GM12892 (cell line): ENCODE results near the gene ETF1.
A peak's percentile ranks its signal among the peaks of the same experiment; 100 is the strongest.

Experiments
- DNase-seq: peaks from one replicate; pipeline ENCODE4 v3.0.0; 2011; ENCODE audit not compliant: insufficient read length
- FAIRE-seq: peaks from 2 replicates; lab custom pipeline; 2011; peaks lifted over from hg19 to GRCh38; lab: Jason Lieb, UNC
- POLR2A ChIP-seq: IDR thresholded peaks from 2 replicates; pipeline ENCODE4 v1.6.1; 2011; ENCODE audit warnings: low read depth, low read length, control low read depth
- POLR2AphosphoS5 ChIP-seq: IDR thresholded peaks from 2 replicates; pipeline ENCODE4 v1.6.1; 2011; ENCODE audit warnings: low read depth, low read length, control low read depth
- TAF1 ChIP-seq: IDR thresholded peaks from 2 replicates; pipeline ENCODE4 v1.6.1; 2011; ENCODE audit warnings: low read depth, mild to moderate bottlenecking, control low read depth, low read length, borderline replicate concordance

ETF1 gene

DNA sequence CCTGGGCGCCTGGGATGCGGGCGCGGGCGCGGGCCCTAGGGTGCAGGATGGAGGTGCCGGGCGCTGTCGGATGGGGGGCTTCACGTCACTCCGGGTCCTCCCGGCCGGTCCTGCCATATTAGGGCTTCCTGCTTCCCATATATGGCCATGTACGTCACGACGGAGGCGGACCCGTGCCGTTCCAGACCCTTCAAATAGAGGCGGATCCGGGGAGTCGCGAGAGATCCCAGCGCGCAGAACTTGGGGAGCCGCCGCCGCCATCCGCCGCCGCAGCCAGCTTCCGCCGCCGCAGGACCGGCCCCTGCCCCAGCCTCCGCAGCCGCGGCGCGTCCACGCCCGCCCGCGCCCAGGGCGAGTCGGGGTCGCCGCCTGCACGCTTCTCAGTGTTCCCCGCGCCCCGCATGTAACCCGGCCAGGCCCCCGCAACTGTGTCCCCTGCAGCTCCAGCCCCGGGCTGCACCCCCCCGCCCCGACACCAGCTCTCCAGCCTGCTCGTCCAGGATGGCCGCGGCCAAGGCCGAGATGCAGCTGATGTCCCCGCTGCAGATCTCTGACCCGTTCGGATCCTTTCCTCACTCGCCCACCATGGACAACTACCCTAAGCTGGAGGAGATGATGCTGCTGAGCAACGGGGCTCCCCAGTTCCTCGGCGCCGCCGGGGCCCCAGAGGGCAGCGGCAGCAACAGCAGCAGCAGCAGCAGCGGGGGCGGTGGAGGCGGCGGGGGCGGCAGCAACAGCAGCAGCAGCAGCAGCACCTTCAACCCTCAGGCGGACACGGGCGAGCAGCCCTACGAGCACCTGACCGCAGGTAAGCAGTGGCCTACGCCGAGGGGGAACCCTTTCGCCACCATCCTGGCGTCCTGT lies 77.5 kb downstream of the ETF1 start, which contains the start of gene EGR1:
TSS of gene EGR1 (plus strand) at position 219 of the 864 bp plus-strand sequence. CDS start at position 502, 283 bp downstream.
- DNase-seq (peak; percentile 86), FAIRE-seq (peak; percentile 44)
- peak; percentile 96 for TF ChIP-seq POLR2A
- TF ChIP-seq POLR2AphosphoS5: peak; percentile 94
- no peak for TF ChIP-seq TAF1

GRCh38 chr5:138464388-138465260 lies 78.4 kb downstream of the ETF1 start:
- TF ChIP-seq TAF1 (no peak; the same call in 1 of the 2 replicates), POLR2A (peak; percentile 63; the same call in 1 of the 2 replicates), POLR2AphosphoS5 (peak; percentile 71; the same call in 1 of the 2 replicates)
- peak; percentile 90 for DNase-seq
- no peak for FAIRE-seq

DNA sequence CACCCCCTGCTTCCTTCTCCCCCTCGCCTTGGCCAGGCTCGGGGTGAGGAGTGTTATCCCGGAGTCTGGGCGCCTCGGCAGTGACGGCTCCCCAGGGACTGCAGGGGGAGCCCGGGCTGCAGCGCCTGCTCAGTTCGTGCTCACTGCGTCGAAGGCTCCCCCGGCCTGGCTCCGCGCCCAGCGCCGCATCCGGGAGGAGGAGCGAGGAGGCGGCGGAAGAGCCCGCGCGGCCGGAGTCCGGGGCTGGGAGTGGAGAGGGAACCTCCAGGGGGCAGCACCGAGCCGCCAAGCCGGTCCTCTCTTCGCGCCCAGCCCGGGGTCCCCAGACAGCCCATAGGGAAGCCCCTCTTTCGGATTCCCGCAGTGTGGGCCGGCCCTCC lies 79.0 kb downstream of the ETF1 start:
- FAIRE-seq: peak; percentile 99
- peak; percentile 97 for DNase-seq
- TF ChIP-seq POLR2AphosphoS5 (no peak), TAF1 (peak; percentile 37; the same call in 1 of the 2 replicates), POLR2A (peak; percentile 13; the same call in 1 of the 2 replicates)

- FAIRE-seq: peak; percentile 5
- no peak for TF ChIP-seq POLR2A
- TF ChIP-seq TAF1: no peak
- no peak for TF ChIP-seq POLR2AphosphoS5
- DNase-seq: no peak
These were observed 79.5 kb downstream of the ETF1 start for GRCh38 chr5:138463419-138464007.

DNA sequence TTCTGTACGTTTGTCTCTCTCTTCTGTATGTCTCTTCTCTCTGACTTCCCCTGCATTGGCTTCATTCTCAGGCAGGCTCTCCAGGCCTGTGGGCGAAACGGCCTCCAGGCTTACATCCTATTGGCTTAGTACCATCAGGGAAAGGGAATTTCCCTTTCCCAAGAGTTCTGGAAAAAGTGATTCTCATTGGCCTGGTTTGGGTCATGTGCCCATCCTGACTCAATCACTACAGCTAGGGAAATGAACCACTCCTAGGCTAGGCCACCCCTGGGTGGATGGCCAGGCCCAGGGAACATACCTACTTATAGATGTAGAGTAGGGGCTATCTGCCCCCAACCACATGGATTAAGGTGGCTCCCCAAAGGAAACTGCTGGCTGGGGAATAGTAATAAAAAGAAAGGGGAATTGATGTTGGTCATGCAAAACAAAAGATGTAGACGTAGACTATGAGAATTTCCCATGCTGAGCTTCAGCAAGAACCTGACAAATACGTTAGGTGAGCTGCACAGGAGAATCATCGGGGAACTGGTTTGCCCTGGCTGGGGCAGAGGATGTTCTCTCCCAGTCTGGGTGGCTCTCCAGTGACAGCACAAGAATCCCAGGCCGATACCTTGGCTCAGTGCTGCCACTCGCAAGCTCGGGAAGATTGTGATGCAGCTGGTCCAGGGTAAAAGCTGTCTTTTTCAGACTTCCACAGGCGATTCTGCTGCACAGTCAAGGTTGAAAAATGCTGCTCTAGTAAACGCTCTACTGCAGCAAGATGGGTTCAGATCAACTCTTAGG lies 81.5 kb downstream of the ETF1 start:
- DNase-seq (no peak), FAIRE-seq (peak; percentile 44)
- TF ChIP-seq POLR2AphosphoS5 (no peak), POLR2A (no peak), TAF1 (no peak)

DNA sequence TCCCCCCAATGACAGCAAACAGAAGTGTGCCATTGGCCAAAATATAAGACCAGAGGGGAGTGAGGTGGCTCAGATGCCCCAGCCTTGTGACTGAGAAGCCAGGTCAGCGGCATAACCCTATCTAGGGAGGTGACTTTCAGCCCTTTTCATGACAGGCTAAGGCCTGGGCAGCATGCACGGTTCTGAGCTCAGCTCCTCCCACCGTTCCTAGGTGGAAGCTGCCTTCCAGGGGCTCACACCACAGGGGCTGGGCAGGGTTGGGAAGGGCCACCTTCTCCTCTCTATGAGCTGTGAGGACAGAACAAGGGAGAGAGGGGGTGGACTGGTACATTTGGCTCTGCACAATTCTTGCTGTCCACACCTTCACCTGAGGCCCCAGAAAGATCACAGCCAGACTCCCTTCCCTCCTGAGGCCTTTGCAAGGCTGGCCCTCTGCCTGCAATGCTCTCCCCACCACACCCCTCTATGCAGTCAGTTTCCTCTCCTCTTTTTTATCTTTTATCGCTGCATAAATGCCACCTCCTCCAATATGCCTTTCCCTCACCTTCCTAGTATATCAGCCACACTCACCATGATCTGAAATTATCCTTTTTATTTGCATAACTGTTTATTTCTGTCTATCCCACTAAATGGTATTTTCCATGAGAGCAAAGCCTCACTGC lies 82.9 kb downstream of the ETF1 start:
- no peak for DNase-seq
- FAIRE-seq: peak; percentile 9
- TF ChIP-seq POLR2AphosphoS5: no peak
- TF ChIP-seq TAF1: no peak
- no peak for TF ChIP-seq POLR2A

DNA sequence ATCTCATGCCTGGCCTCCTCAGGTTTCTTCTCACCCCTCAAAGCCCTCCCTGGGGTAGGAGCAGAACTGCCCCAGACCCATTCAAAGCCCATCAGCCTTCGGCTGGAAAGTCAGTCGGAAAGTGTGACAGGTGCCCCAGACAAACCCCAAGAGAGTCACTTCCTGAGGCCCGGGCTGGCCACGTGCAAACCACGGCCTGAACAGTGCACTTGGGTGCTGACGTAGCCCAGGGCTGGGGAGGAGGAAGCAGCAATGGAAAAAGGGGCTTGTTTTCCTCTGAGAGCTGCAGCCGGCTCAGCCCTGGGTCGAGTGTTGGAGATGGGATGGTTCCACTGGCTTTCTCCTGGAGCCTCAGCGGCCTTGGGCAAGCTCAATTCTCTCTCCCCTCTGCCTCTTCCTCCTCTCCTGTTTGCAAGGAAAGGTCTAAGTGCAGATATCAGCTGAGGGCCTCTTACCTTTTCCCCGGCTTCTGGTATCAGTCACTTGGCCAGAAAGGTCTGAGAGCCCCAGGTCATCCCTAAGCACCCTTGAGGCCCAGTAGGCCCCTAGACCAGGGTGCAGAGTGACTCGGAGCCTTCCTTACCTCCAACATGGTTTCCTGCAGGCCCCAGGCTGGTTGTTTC lies 83.6 kb downstream of the ETF1 start:
- DNase-seq (peak; percentile 55), FAIRE-seq (peak; percentile 93)
- no peak for TF ChIP-seq POLR2A
- TF ChIP-seq POLR2AphosphoS5: no peak
- TF ChIP-seq TAF1: no peak

GRCh38 chr5:138458856-138459255 lies 84.2 kb downstream of the ETF1 start:
- no peak for FAIRE-seq

DNA sequence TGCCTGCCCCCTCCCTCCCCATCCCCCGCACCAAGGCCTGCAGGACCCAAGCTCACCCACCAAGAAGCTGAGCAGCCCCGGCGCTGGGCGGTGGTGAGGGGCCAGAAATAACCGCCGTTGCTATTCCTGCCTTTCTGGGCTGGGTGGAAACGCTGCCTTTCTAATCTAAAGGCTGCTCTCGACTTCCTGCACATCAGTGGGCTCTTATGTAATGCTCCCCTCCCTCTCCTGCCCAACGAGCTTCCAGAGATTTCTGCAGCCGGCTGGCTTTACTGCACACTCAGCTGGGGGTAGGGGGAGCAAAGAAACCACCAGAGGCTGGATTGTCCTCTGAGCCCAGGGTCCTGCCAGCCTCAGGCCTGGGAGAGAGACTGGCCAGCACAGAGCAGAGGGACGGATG lies 84.7 kb downstream of the ETF1 start:
- TF ChIP-seq TAF1: no peak
- TF ChIP-seq POLR2AphosphoS5: no peak
- TF ChIP-seq POLR2A: no peak
- FAIRE-seq (no peak), DNase-seq (no peak)

More at GRCh38 chr5:138458856-138459255, 84.2 kb downstream of the ETF1 start:
- TF ChIP-seq POLR2AphosphoS5 (no peak), TAF1 (no peak), POLR2A (no peak)
- DNase-seq: no peak
